Osteoblast (primary cell): Measurements from ENCODE around the gene PIK3IP1. TPM values are rescaled to one million over a fixed set of nuclear protein-coding genes. Genes with fewer than 3 reads are reported as not detected.
A peak's percentile ranks its signal among the peaks of the same experiment; 100 is the strongest.

Source experiments
- DNase-seq: peaks from one replicate; pipeline ENCODE4 v3.0.0; 2011; ENCODE audit warnings: low spot score, mixed read lengths; ENCODE audit not compliant: insufficient read length; ENCODE audit errors: missing footprints
- H2AFZ ChIP-seq: 2 replicates; pipeline ENCODE4 v1.6.0; 2011; ENCODE audit warnings: mild to moderate bottlenecking, low read length
- H3K27ac ChIP-seq: 2 replicates; pipeline ENCODE4 v1.5.1; 2011; ENCODE audit warnings: mild to moderate bottlenecking, low read depth, low read length, moderate library complexity
- H3K27me3 ChIP-seq: 2 replicates; pipeline ENCODE4 v1.6.0; 2012; ENCODE audit warnings: mild to moderate bottlenecking, control low read depth, inconsistent platforms, low read length, moderate library complexity; ENCODE audit not compliant: insufficient read depth
- H3K36me3 ChIP-seq: 2 replicates; pipeline ENCODE4 v1.5.1; 2011; ENCODE audit warnings: mild to moderate bottlenecking, low read length, control low read depth, moderate library complexity; ENCODE audit not compliant: insufficient read depth
- H3K4me1 ChIP-seq: 2 replicates; pipeline ENCODE4 v1.5.1; 2011; ENCODE audit warnings: mild to moderate bottlenecking, low read length, control low read depth, moderate library complexity; ENCODE audit not compliant: insufficient read depth
- H3K4me2 ChIP-seq: 2 replicates; pipeline ENCODE4 v1.6.0; 2011; ENCODE audit warnings: mild to moderate bottlenecking, low read length; ENCODE audit not compliant: insufficient read depth
- H3K4me3 ChIP-seq: fragments of 200-600 bp; sonication (generic); 3 replicates; pipeline ENCODE4 v1.5.1; 2012; ENCODE audit warnings: mild to moderate bottlenecking, low read length, inconsistent platforms; ENCODE audit not compliant: insufficient read depth
- H3K79me2 ChIP-seq: 2 replicates; pipeline ENCODE4 v1.6.0; 2012; ENCODE audit warnings: mild to moderate bottlenecking, low read length, control low read depth, inconsistent platforms; ENCODE audit not compliant: insufficient read depth
- H3K9me3 ChIP-seq: 2 replicates; pipeline ENCODE4 v1.5.1; 2011; ENCODE audit warnings: low read depth, low read length, control low read depth
- H4K20me1 ChIP-seq: 2 replicates; pipeline ENCODE4 v1.6.0; 2012; ENCODE audit warnings: mild to moderate bottlenecking, low read length, control low read depth; ENCODE audit not compliant: insufficient read depth
- CTCF ChIP-seq: IDR thresholded peaks from 2 replicates; pipeline ENCODE4 v1.5.1; 2011; ENCODE audit warnings: mild to moderate bottlenecking, low read depth, low read length, moderate library complexity; ENCODE audit errors: extremely low read depth
- total RNA-seq: library from RNA; depleted of rRNA; stranded (reverse); fragments of >200 nt; gene quantifications from 2 replicates; pipeline ENCODE4 v1.2.3, GENCODE V29; 2012

The PIK3IP1 gene
- total RNA-seq, 1 donor = 31.5 TPM

GRCh38 chr22:31328544-31328960 lies 36.3 kb upstream of the PIK3IP1 start:
- no peaks in the 10 kb centered on the region for H3K27me3 ChIP-seq
- DNase-seq = peak; percentile 2
- no peak overlapping the region for H2AFZ ChIP-seq
- H3K4me2 ChIP-seq = no peak overlapping the region
- H3K79me2 ChIP-seq = no peaks in the 10 kb centered on the region
- H3K4me1 ChIP-seq = peaks cover 5% of the 10 kb centered on the region
- no peak overlapping the region for H3K4me3 ChIP-seq
- TF ChIP-seq CTCF = no peak
- H3K27ac ChIP-seq = no peak overlapping the region
- H3K9me3 ChIP-seq = no peaks in the 10 kb centered on the region
- H4K20me1 ChIP-seq = peaks cover 5% of the 10 kb centered on the region
- peaks cover 23% of the 10 kb centered on the region for H3K36me3 ChIP-seq

- TF ChIP-seq CTCF = no peak
- H4K20me1 ChIP-seq = peaks cover 2% of the 10 kb centered on the region
- no peak overlapping the region for H3K27ac ChIP-seq
- no peaks in the 10 kb centered on the region for H3K9me3 ChIP-seq
- H3K4me3 ChIP-seq = no peak overlapping the region
- H3K79me2 ChIP-seq = no peaks in the 10 kb centered on the region
- peaks cover 4% of the 10 kb centered on the region for H3K4me1 ChIP-seq
- H3K27me3 ChIP-seq = no peaks in the 10 kb centered on the region
- H3K4me2 ChIP-seq = no peak overlapping the region
- H3K36me3 ChIP-seq = peaks cover 23% of the 10 kb centered on the region
- peak; percentile 75 for DNase-seq
- H2AFZ ChIP-seq = no peak overlapping the region
These were observed 35.7 kb upstream of the PIK3IP1 start for GRCh38 chr22:31327806-31328543.

GRCh38 chr22:31326877-31327276 lies 34.6 kb upstream of the PIK3IP1 start:
- no peak overlapping the region for H2AFZ ChIP-seq
- no peak overlapping the region for H3K4me2 ChIP-seq
- no peaks in the 10 kb centered on the region for H3K4me1 ChIP-seq
- peaks cover 15% of the 10 kb centered on the region for H3K36me3 ChIP-seq
- H3K79me2 ChIP-seq = no peaks in the 10 kb centered on the region
- no peaks in the 10 kb centered on the region for H4K20me1 ChIP-seq
- no peak overlapping the region for H3K4me3 ChIP-seq
- no peaks in the 10 kb centered on the region for H3K27me3 ChIP-seq
- TF ChIP-seq CTCF = no peak
- DNase-seq = peak; percentile 11
- no peak overlapping the region for H3K27ac ChIP-seq
- no peaks in the 10 kb centered on the region for H3K9me3 ChIP-seq

- H4K20me1 ChIP-seq = no peaks in the 10 kb centered on the region
- H3K36me3 ChIP-seq = peaks cover 14% of the 10 kb centered on the region
- no peaks in the 10 kb centered on the region for H3K4me1 ChIP-seq
- H3K4me2 ChIP-seq = no peak overlapping the region
- H3K4me3 ChIP-seq = no peak overlapping the region
- DNase-seq = no peak
- H3K27me3 ChIP-seq = no peaks in the 10 kb centered on the region
- no peaks in the 10 kb centered on the region for H3K9me3 ChIP-seq
- no peaks in the 10 kb centered on the region for H3K79me2 ChIP-seq
- H3K27ac ChIP-seq = no peak overlapping the region
- H2AFZ ChIP-seq = no peak overlapping the region
- no peak for TF ChIP-seq CTCF
These were observed 31.6 kb upstream of the PIK3IP1 start for GRCh38 chr22:31323578-31324550.
